Thoracic aorta (tissue), 2 donors: ENCODE data around the gene FGD6. TPM values are rescaled to one million over a fixed set of nuclear protein-coding genes. Genes with fewer than 3 reads are reported as not detected.

Experiments used
- ATAC-seq: fragments of 150-250 bp; one replicate; pipeline ENCODE4 v1.8.0; 2017; ENCODE audit warnings: low read depth; ENCODE audit not compliant: insufficient number of reproducible peaks, low FRiP score
- DNase-seq: peaks from one replicate; pipeline ENCODE4 v3.0.0-alpha.2; 2020; ENCODE audit warnings: low spot score
- H3K27ac ChIP-seq, 2 donors: fragments of 200-600 bp; sonication (generic); 1 replicate in 1 of 2; 2 replicates in 1 of 2; pipeline ENCODE4 v1.5.1; 2016; ENCODE audit warnings: mild to moderate bottlenecking in 2 of 2, moderate library complexity in 2 of 2
- H3K27me3 ChIP-seq: fragments of 200-600 bp; sonication (generic); replicated peaks from 2 replicates; pipeline ENCODE4 v1.6.0; 2016; ENCODE audit warnings: mild to moderate bottlenecking; ENCODE audit not compliant: insufficient read depth
- H3K36me3 ChIP-seq: fragments of 200-600 bp; sonication (generic); one replicate; pipeline ENCODE4 v1.5.1; 2016
- H3K4me1 ChIP-seq, 2 donors: fragments of 200-600 bp; sonication (generic); 1 replicate in 1 of 2; 2 replicates in 1 of 2; pipeline versions ENCODE4 v1.5.1 to v1.6.0; 2016; ENCODE audit warnings: low read depth in 2 of 2, mild to moderate bottlenecking in 1 of 2; ENCODE audit not compliant: control insufficient read depth in 1 of 2
- H3K4me3 ChIP-seq: fragments of 200-600 bp; sonication (generic); 2 replicates; pipeline ENCODE4 v1.5.1; 2016; ENCODE audit warnings: mild to moderate bottlenecking
- H3K9me3 ChIP-seq: fragments of 200-600 bp; sonication (generic); 2 replicates; pipeline ENCODE4 v1.5.1; 2016
- total RNA-seq, 2 donors: library from RNA; depleted of rRNA; stranded (reverse); fragments of >200 nt; gene quantifications; one replicate each; pipeline versions ENCODE4 v1.1.0 to v1.2.3, GENCODE V29; 2016
- TF ChIP-seq, protein P1 (sequence below): fragments of 200-600 bp; sonication (generic); IDR thresholded peaks from one replicate; pipeline ENCODE4 v1.5.1; 2019; ENCODE audit warnings: antibody characterized with exemption

FGD6 gene
- total RNA-seq, 2 donors from 2014 or later = 8.4 to 9.8 TPM

- peak overlapping the region; percentile 56 to 60 for H3K27ac ChIP-seq
- H3K9me3 ChIP-seq = no peaks in the 10 kb centered on the region
Observed at GRCh38 chr12:95116773-95117172, 100.5 kb downstream of the FGD6 start.

DNA sequence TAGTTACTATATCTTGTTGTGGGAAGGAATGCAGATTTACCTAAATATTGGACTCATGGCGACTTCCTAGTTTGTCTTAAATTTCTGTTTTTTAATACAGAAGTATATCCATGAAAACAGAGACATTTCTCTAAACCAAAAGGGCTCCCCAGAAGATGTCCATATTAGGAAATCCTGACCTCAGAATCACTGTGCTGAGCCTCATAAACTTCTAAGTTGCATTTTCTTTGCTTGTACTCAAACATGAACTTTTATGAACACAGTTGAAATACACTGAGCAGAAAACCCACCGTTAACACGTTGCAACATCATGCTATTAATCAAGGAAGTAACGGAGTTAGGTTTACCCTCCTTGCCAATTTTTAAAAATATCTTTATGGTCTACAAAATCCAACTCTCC is 100.9 kb downstream of the FGD6 start:
- no peaks in the 10 kb centered on the region for H3K9me3 ChIP-seq
- peaks cover 5 to 35% of the 10 kb centered on the region in 2 donors for H3K4me1 ChIP-seq
- ATAC-seq (no peak), DNase-seq (no peak)
- H3K4me3 ChIP-seq = no peak overlapping the region
- H3K27ac ChIP-seq = peak overlapping the region; percentile 56 to 60
- H3K36me3 ChIP-seq = no peaks in the 10 kb centered on the region
- TF ChIP-seq, protein P1, sequence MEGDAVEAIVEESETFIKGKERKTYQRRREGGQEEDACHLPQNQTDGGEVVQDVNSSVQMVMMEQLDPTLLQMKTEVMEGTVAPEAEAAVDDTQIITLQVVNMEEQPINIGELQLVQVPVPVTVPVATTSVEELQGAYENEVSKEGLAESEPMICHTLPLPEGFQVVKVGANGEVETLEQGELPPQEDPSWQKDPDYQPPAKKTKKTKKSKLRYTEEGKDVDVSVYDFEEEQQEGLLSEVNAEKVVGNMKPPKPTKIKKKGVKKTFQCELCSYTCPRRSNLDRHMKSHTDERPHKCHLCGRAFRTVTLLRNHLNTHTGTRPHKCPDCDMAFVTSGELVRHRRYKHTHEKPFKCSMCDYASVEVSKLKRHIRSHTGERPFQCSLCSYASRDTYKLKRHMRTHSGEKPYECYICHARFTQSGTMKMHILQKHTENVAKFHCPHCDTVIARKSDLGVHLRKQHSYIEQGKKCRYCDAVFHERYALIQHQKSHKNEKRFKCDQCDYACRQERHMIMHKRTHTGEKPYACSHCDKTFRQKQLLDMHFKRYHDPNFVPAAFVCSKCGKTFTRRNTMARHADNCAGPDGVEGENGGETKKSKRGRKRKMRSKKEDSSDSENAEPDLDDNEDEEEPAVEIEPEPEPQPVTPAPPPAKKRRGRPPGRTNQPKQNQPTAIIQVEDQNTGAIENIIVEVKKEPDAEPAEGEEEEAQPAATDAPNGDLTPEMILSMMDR = no peak
- H3K27me3 ChIP-seq = no peaks in the 10 kb centered on the region

More at GRCh38 chr12:95116773-95117172, 100.5 kb downstream of the FGD6 start:
- TF ChIP-seq, protein P1 = no peak
- peak overlapping the region; percentile 31 for H3K4me3 ChIP-seq
- ATAC-seq (no peak), DNase-seq (no peak)
- H3K4me1 ChIP-seq = peaks cover 5 to 35% of the 10 kb centered on the region in 2 donors
- H3K27me3 ChIP-seq = no peaks in the 10 kb centered on the region
- no peaks in the 10 kb centered on the region for H3K36me3 ChIP-seq

GRCh38 chr12:95115641-95116040 is 101.6 kb downstream of the FGD6 start:
- Histone ChIP-seq H3K4me1 (peaks cover 5 to 35% of the 10 kb centered on the region in 2 donors), H3K4me3 (no peak overlapping the region), H3K27ac (no peak overlapping the region), H3K36me3 (no peaks in the 10 kb centered on the region), H3K9me3 (no peaks in the 10 kb centered on the region), H3K27me3 (no peaks in the 10 kb centered on the region)
- DNase-seq (no peak), ATAC-seq (no peak)
- TF ChIP-seq, protein P1 = no peak

GRCh38 chr12:95114766-95115405 is 102.4 kb downstream of the FGD6 start:
- H3K9me3 ChIP-seq = no peaks in the 10 kb centered on the region
- ATAC-seq = no peak
- no peaks in the 10 kb centered on the region for H3K36me3 ChIP-seq
- no peak overlapping the region for H3K4me3 ChIP-seq
- H3K27me3 ChIP-seq = no peaks in the 10 kb centered on the region
- H3K27ac ChIP-seq = no peak overlapping the region
- H3K4me1 ChIP-seq = peaks cover 5 to 35% of the 10 kb centered on the region in 2 donors
- no peak for DNase-seq
- TF ChIP-seq, protein P1 = no peak

DNA sequence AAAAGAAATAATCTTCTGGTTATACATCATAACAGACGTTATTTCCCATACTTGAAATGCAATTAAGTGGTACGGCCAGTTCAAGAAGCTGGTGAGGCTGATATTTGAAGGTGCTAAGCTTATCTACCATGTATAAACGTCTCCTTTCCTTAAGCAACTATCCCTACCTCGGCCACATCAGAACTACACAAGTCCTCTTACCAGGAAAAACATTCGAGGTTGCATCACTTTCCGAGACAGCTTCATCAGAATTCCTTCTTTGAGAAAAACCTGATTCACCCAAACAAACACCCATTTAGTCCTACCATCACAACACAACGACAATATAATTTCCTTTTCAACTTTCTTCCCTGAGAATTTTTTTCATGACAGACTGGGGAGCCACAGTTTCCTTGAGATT is 109.9 kb downstream of the FGD6 start:
- no peak for ATAC-seq
- H3K4me3 ChIP-seq = no peak overlapping the region
- TF ChIP-seq, protein P1 = no peak
- DNase-seq = no peak
- H3K9me3 ChIP-seq = no peaks in the 10 kb centered on the region
- H3K4me1 ChIP-seq = no peaks in the 10 kb centered on the region
- no peak overlapping the region for H3K27ac ChIP-seq
- H3K27me3 ChIP-seq = no peaks in the 10 kb centered on the region
- H3K36me3 ChIP-seq = peaks cover 5% of the 10 kb centered on the region
